Measurements from ENCODE around the gene PLXNB1. TPM values are rescaled to one million over a fixed set of nuclear protein-coding genes. Genes with fewer than 3 reads are reported as not detected.
A peak's percentile ranks its signal among the peaks of the same experiment; 100 is the strongest.

PLXNB1 gene
- total and polyA plus RNA-seq, 7 experiments from 2014 or later: 0.79 to 3.3 (median 2.7) TPM; not detected in 2

- ATAC-seq (no peak), DNase-seq (no peak)
- Histone ChIP-seq H3K4me1 (ENCODE audit: control insufficient read depth in 2 of 2, insufficient read depth in 2 of 2, low read length in 2 of 2) (peaks cover 8 to 10% of the 10 kb centered on the region in 2 donors), H3K27me3 (ENCODE audit: control insufficient read depth in 2 of 2, insufficient read depth in 2 of 2, low read length in 2 of 2) (no peaks in the 10 kb centered on the region), H3K4me3 (ENCODE audit: low read length) (no peak overlapping the region), H3K27ac (ENCODE audit: low read depth, low read length) (no peak overlapping the region), H3K9me3 (ENCODE audit: control insufficient read depth in 2 of 3, low read length in 3 of 3) (no peaks in the 10 kb centered on the region), H3K36me3 (ENCODE audit: control insufficient read depth in 2 of 3, insufficient read depth in 3 of 3, low read length in 3 of 3) (peaks cover 0 to 5% (median 3%) of the 10 kb centered on the region in 3 experiments)
- Mint-ChIP-seq H3K36me3 (peaks cover 0 to 12% (median 0%) of the 10 kb centered on the region in 5 donors), H3K27me3 (peaks cover 0 to 30% (median 0%) of the 10 kb centered on the region in 5 donors), H3K4me3 (peak overlapping the region in 8 of 10 donors; percentile 0 to 90 (median 34)), H3K9me3 (peaks cover 0 to 2% (median 0%) of the 10 kb centered on the region in 11 donors), H3K27ac (peak overlapping the region in 1 of 9 donors; percentile 17), H3K4me1 (peaks cover 0 to 17% (median 0%) of the 10 kb centered on the region in 7 donors)
- ChIA-PET POLR2A (interaction anchor here (0.7 to 1.2 kb wide), 2 partner anchors 10 to 42 kb away, joined by 3 read pairs; no protein-coding TSS in a partner anchor), CTCF (interaction anchor here (1.0 kb wide), 1 partner anchor 9 kb away, joined by 3 read pairs; no protein-coding TSS in a partner anchor)
- intact Hi-C loops (cut with micrococcal nuclease): no loop called here
These were observed 2.8 kb downstream of the PLXNB1 start for GRCh38 chr3:48426944-48427629.

DNA sequence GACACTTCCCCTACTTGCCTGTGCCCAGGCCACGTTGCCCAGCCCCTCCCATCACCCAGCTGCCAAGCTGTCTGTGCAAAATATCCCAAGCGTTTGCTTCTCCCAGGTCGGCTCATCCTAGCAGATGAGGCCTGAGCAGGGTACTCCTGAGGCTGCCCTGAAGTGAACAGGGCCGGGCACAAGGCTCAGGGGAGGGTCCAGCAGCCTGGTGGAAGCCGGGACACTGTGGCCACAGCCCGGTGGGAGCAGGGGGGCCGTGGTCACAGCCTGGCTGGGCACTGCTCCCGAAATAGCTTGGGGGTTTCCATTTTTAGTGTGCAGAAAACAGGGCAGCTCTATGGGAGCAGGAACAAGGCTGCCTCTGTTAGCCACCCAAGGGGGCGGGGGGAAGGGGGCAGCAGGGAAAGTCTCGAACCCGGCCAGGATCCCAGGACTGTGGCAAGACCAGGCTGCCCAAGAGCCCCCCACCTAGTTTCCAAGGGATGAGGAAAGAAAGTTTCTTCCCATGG lies 3.4 kb downstream of the PLXNB1 start:
- ATAC-seq (no peak), DNase-seq (no peak)
- no peaks in the 10 kb centered on the region for H3K27me3 ChIP-seq (ENCODE audit: control insufficient read depth in 2 of 2, insufficient read depth in 2 of 2, low read length in 2 of 2)
- H3K4me3 ChIP-seq (ENCODE audit: low read length): no peak overlapping the region
- H3K9me3 ChIP-seq (ENCODE audit: control insufficient read depth in 2 of 3, low read length in 3 of 3): no peaks in the 10 kb centered on the region
- peaks cover 0 to 2% (median 0%) of the 10 kb centered on the region in 11 donors for H3K9me3 Mint-ChIP-seq
- peaks cover 0 to 13% (median 0%) of the 10 kb centered on the region in 7 donors for H3K4me1 Mint-ChIP-seq
- ChIA-PET POLR2A (interaction anchor here (1.2 kb wide), 1 partner anchor 10 kb away, joined by 3 read pairs; no protein-coding TSS in a partner anchor), CTCF (interaction anchor here (1.0 kb wide), 1 partner anchor 9 kb away, joined by 3 read pairs; no protein-coding TSS in a partner anchor)
- peaks cover 8 to 10% of the 10 kb centered on the region in 2 donors for H3K4me1 ChIP-seq (ENCODE audit: control insufficient read depth in 2 of 2, insufficient read depth in 2 of 2, low read length in 2 of 2)
- intact Hi-C loops (cut with micrococcal nuclease): no loop called here
- H3K27me3 Mint-ChIP-seq: peaks cover 0 to 30% (median 0%) of the 10 kb centered on the region in 5 donors
- no peak overlapping the region for H3K27ac ChIP-seq (ENCODE audit: low read depth, low read length)
- peaks cover 0 to 8% (median 0%) of the 10 kb centered on the region in 5 donors for H3K36me3 Mint-ChIP-seq
- no peak overlapping the region for H3K27ac Mint-ChIP-seq
- H3K36me3 ChIP-seq (ENCODE audit: control insufficient read depth in 2 of 3, insufficient read depth in 3 of 3, low read length in 3 of 3): no peaks in the 10 kb centered on the region
- peak overlapping the region in 1 of 10 donors; percentile 90 for H3K4me3 Mint-ChIP-seq

- no peaks in the 10 kb centered on the region for H3K9me3 ChIP-seq (ENCODE audit: control insufficient read depth in 2 of 3, low read length in 3 of 3)
- no peak overlapping the region for H3K27ac ChIP-seq (ENCODE audit: low read depth, low read length)
- Mint-ChIP-seq H3K36me3 (peaks cover 0 to 2% (median 0%) of the 10 kb centered on the region in 5 donors), H3K27me3 (peaks cover 0 to 24% (median 0%) of the 10 kb centered on the region in 5 donors), H3K4me1 (peaks cover 0 to 5% (median 0%) of the 10 kb centered on the region in 7 donors), H3K4me3 (no peak overlapping the region), H3K9me3 (no peaks in the 10 kb centered on the region), H3K27ac (no peak overlapping the region)
- ATAC-seq (no peak), DNase-seq (no peak)
- no peaks in the 10 kb centered on the region for H3K36me3 ChIP-seq (ENCODE audit: control insufficient read depth in 2 of 3, insufficient read depth in 3 of 3, low read length in 3 of 3)
- intact Hi-C loops (cut with micrococcal nuclease): no loop called here
- POLR2A ChIA-PET: no interaction called here
- no peak overlapping the region for H3K4me3 ChIP-seq (ENCODE audit: low read length)
- H3K27me3 ChIP-seq (ENCODE audit: control insufficient read depth in 2 of 2, insufficient read depth in 2 of 2, low read length in 2 of 2): no peaks in the 10 kb centered on the region
- CTCF ChIA-PET: interaction anchor here (1.0 kb wide), 1 partner anchor 25 kb away, joined by 4 read pairs; no protein-coding TSS in a partner anchor
- peaks cover 6 to 7% of the 10 kb centered on the region in 2 donors for H3K4me1 ChIP-seq (ENCODE audit: control insufficient read depth in 2 of 2, insufficient read depth in 2 of 2, low read length in 2 of 2)
These were observed 4.5 kb downstream of the PLXNB1 start for GRCh38 chr3:48425281-48425812.

DNA sequence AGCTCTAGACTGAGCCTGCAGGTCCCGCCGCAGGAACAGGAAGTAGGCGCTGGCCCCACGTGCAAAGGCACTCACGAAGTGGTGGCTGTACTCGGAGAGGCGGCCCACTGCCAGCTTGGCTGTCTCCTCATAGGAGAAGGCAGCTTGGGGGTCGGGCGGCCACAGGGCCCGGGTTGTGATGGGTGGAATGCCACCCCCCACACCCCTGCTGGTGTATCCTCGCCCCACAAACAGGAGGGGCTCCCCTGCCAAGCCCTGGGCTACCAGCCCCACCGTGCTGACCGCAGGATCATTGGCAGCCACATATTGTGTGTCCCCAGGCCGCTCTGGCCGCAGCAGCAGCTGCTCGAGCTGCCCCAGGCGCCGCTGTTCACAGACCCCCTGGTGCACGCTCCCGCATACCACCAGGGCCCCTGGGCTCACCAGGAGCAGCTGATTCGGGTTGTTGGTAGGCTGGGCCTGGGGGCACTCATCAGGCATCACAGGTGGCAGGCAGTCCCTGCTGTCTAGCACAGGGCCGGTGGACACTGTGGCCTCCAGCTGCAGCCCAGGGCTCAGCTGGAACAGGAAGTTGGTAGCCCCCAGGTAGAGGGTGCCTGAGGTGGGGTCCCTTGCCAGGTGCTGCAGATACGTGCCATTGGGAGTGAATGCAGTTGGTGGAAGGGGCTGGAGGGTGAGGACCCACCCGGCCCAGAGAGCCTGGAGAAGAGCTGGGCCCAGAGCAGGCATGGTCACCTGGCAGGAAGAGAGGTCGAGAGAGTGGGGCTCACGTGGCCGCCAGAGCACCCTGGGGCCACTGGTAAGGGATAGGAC lies 5.8 kb downstream of the PLXNB1 start:
- Histone ChIP-seq H3K27me3 (ENCODE audit: control insufficient read depth in 2 of 2, insufficient read depth in 2 of 2, low read length in 2 of 2) (no peaks in the 10 kb centered on the region), H3K4me3 (ENCODE audit: low read length) (no peak overlapping the region), H3K9me3 (ENCODE audit: control insufficient read depth in 2 of 3, low read length in 3 of 3) (no peaks in the 10 kb centered on the region), H3K4me1 (ENCODE audit: control insufficient read depth in 2 of 2, insufficient read depth in 2 of 2, low read length in 2 of 2) (no peaks in the 10 kb centered on the region), H3K36me3 (ENCODE audit: control insufficient read depth in 2 of 3, insufficient read depth in 3 of 3, low read length in 3 of 3) (no peaks in the 10 kb centered on the region), H3K27ac (ENCODE audit: low read depth, low read length) (no peak overlapping the region)
- Mint-ChIP-seq H3K9me3 (no peaks in the 10 kb centered on the region), H3K27me3 (peaks cover 0 to 18% (median 0%) of the 10 kb centered on the region in 5 donors), H3K27ac (peak overlapping the region in 1 of 9 donors; percentile 58), H3K36me3 (no peaks in the 10 kb centered on the region), H3K4me1 (no peaks in the 10 kb centered on the region), H3K4me3 (no peak overlapping the region)
- ATAC-seq: no peak
- DNase-seq: no peak
- POLR2A ChIA-PET: no interaction called here
- CTCF ChIA-PET: interaction anchor here (1.0 to 2.2 kb wide), 2 partner anchors 23 kb away, joined by 4 to 6 read pairs; no protein-coding TSS in a partner anchor
- intact Hi-C loops (cut with micrococcal nuclease): no loop called here

- Mint-ChIP-seq H3K9me3 (no peaks in the 10 kb centered on the region), H3K36me3 (no peaks in the 10 kb centered on the region), H3K4me1 (no peaks in the 10 kb centered on the region), H3K27ac (peak overlapping the region in 1 of 9 donors; percentile 29), H3K4me3 (no peak overlapping the region), H3K27me3 (peaks cover 0 to 16% (median 0%) of the 10 kb centered on the region in 5 donors)
- no peaks in the 10 kb centered on the region for H3K9me3 ChIP-seq (ENCODE audit: control insufficient read depth in 2 of 3, low read length in 3 of 3)
- intact Hi-C loops (cut with micrococcal nuclease): no loop called here
- no peak overlapping the region for H3K27ac ChIP-seq (ENCODE audit: low read depth, low read length)
- DNase-seq (no peak), ATAC-seq (no peak)
- ChIA-PET CTCF (interaction anchor here (2.2 kb wide), 1 partner anchor 23 kb away, joined by 6 read pairs; no protein-coding TSS in a partner anchor), POLR2A (no interaction called here)
- H3K36me3 ChIP-seq (ENCODE audit: control insufficient read depth in 2 of 3, insufficient read depth in 3 of 3, low read length in 3 of 3): no peaks in the 10 kb centered on the region
- H3K4me1 ChIP-seq (ENCODE audit: control insufficient read depth in 2 of 2, insufficient read depth in 2 of 2, low read length in 2 of 2): no peaks in the 10 kb centered on the region
- no peaks in the 10 kb centered on the region for H3K27me3 ChIP-seq (ENCODE audit: control insufficient read depth in 2 of 2, insufficient read depth in 2 of 2, low read length in 2 of 2)
- no peak overlapping the region for H3K4me3 ChIP-seq (ENCODE audit: low read length)
These were observed 6.5 kb downstream of the PLXNB1 start for GRCh38 chr3:48423241-48423882.

DNA sequence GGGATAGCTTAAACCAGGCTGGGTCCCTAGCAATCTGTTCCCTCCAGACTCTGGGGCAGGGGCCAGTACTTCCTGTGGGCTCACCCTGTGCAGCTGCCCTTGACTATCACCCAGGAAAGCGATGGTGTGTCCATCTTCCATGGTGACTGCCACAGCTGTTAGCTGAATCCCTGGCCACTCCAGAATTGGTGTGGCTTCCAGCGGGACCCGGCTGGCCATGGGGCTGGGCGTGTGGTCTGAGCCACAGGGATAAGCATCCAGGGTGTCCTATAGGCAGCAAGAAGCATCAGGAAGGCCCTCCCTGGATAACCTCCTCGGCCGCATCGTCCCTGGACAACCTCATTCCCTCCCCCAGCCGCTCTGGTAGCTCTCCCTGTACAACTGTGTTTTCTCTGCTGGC lies 7.2 kb downstream of the PLXNB1 start:
- POLR2A ChIA-PET: interaction anchor here (1.4 kb wide), 1 partner anchor 17 kb away, joined by 3 read pairs; the partner anchor contains the start of genes CCDC51 and TMA7
- Histone ChIP-seq H3K4me3 (ENCODE audit: low read length) (no peak overlapping the region), H3K4me1 (ENCODE audit: control insufficient read depth in 2 of 2, insufficient read depth in 2 of 2, low read length in 2 of 2) (no peaks in the 10 kb centered on the region), H3K27ac (ENCODE audit: low read depth, low read length) (no peak overlapping the region), H3K9me3 (ENCODE audit: control insufficient read depth in 2 of 3, low read length in 3 of 3) (no peaks in the 10 kb centered on the region), H3K36me3 (ENCODE audit: control insufficient read depth in 2 of 3, insufficient read depth in 3 of 3, low read length in 3 of 3) (no peaks in the 10 kb centered on the region), H3K27me3 (ENCODE audit: control insufficient read depth in 2 of 2, insufficient read depth in 2 of 2, low read length in 2 of 2) (no peaks in the 10 kb centered on the region)
- H3K27me3 Mint-ChIP-seq: peaks cover 0 to 9% (median 0%) of the 10 kb centered on the region in 5 donors
- DNase-seq (no peak), ATAC-seq (no peak)
- no peaks in the 10 kb centered on the region for H3K9me3 Mint-ChIP-seq
- intact Hi-C loops (cut with micrococcal nuclease): no loop called here
- H3K27ac Mint-ChIP-seq: peak overlapping the region in 1 of 9 donors; percentile 29
- CTCF ChIA-PET: interaction anchor here (0.9 to 2.2 kb wide), 2 partner anchors 14 to 22 kb away, joined by 4 to 6 read pairs; no protein-coding TSS in a partner anchor
- H3K4me3 Mint-ChIP-seq: no peak overlapping the region
- H3K36me3 Mint-ChIP-seq: no peaks in the 10 kb centered on the region
- no peaks in the 10 kb centered on the region for H3K4me1 Mint-ChIP-seq

Measured in naive thymus-derived CD4-positive, alpha-beta T cell (primary cell).